GM12864 (cell line): Measurements from ENCODE around the gene LPAR3.
"Not testable (repeated sequence)": the region's sequence is repeated elsewhere in the genome, so short reads cannot be mapped to it uniquely, and the experiment has no call there.

Source experiments
- DNase-seq: peaks from one replicate; pipeline ENCODE4 v3.0.0-alpha.2; 2011; ENCODE audit warnings: low read depth
- H3K4me3 ChIP-seq: 2 replicates; pipeline ENCODE4 v1.5.1; 2011; ENCODE audit warnings: mild to moderate bottlenecking, low read depth, low read length, control low read depth
- TF ChIP-seq, protein P1 (sequence below): IDR thresholded peaks from 2 replicates; pipeline ENCODE4 v1.5.1; 2011; ENCODE audit warnings: low read depth, mild to moderate bottlenecking, moderate library complexity, low read length, control low read depth, inconsistent platforms; ENCODE audit errors: missing control alignments

Gene LPAR3

DNA sequence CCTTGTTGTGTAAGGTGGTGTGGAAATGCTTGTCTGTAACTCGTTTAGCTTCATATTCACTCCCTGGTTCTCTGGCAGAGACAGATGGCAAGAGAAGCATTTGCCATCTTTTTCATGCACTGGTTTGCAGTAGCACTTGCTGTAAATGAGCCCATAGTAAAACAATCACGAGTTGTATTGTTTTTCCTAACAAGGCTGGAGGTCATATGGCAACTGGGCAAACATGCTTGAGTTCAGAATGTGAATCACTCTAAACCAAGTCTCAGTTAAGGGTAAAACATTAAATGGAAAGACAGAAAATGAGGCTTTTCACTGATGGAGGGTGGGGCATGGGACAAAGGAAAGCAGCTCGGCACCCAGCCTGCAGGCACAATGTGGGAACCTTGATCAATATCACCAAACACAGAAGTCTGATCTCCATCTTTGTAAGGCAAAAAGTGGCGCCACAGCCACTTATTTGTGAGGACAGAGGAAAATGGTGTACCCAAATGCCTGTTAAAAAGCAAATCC is 26.5 kb upstream of the LPAR3 start:
- TF ChIP-seq, protein P1, sequence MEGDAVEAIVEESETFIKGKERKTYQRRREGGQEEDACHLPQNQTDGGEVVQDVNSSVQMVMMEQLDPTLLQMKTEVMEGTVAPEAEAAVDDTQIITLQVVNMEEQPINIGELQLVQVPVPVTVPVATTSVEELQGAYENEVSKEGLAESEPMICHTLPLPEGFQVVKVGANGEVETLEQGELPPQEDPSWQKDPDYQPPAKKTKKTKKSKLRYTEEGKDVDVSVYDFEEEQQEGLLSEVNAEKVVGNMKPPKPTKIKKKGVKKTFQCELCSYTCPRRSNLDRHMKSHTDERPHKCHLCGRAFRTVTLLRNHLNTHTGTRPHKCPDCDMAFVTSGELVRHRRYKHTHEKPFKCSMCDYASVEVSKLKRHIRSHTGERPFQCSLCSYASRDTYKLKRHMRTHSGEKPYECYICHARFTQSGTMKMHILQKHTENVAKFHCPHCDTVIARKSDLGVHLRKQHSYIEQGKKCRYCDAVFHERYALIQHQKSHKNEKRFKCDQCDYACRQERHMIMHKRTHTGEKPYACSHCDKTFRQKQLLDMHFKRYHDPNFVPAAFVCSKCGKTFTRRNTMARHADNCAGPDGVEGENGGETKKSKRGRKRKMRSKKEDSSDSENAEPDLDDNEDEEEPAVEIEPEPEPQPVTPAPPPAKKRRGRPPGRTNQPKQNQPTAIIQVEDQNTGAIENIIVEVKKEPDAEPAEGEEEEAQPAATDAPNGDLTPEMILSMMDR: no peak

DNA sequence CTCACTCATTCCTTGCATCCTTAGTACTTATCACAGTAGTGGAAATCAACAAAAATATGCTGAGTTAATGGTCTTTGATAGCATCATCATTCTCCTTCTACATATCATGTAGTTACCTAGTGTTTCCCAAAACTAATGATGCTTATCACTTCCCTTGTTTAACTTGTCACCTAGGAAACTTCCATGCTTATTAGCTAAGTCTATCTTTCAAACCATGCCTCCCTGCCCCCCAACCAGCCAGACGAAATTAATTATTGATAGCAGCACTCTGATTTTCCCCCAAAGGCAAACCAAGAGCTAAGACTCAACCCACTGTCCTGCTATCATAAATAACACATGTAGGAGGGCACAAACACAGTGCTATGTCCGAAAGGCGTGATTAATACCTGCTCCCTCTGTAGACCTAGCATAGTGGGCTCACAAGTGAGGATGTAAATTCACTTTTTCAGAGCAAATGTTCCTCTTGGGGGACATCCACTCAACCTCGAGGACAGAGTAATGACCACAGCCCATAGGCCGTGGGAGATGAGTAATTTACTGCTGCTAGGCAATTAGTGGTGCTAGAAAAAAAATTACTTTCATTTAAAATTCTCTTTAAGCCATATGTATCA is 25.8 kb upstream of the LPAR3 start:
- DNase-seq: no peak
- TF ChIP-seq, protein P1: no peak

More for the DNA sequence above, 26.5 kb upstream of the LPAR3 start:
- no peak for DNase-seq
- no peak overlapping the region for H3K4me3 ChIP-seq

DNA sequence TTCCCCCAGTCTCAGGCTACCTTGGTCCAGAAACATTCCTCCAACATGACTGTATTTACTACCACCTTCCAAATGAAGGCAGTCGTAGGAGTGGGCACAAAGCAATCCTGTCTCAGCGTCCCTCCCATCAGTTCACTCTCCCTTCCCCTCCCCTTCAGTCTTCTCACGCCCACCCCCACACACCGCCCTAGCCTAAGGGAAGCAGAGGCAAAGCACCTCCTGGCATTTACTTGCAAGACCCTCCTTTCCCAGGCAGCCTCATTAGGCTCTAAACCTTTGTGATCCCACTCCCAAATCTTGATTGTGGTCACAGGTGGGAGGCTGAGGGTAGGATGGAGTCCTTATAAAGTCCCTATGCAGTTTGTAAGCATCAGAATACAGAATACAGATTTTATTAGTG is 23.9 kb upstream of the LPAR3 start:
- TF ChIP-seq, protein P1: no peak
- no peak overlapping the region for H3K4me3 ChIP-seq
- DNase-seq: no peak

More for the DNA sequence above, 25.8 kb upstream of the LPAR3 start:
- H3K4me3 ChIP-seq: no peak overlapping the region

DNA sequence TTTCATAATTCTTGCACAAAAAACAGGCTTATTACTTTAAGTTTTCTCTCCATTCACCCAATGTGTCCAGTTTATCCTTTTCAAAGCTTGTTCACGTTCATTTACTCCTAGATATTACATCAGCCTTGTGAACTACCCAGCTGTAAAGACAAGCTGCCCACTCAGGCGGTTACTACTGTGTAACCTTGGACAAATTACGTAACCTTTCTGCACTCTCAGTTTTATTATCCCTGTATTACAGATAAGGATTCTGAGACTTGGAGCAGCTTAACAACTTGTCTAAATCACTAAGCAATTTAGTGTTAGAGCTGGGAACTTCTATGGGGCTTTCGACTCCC is 20.5 kb upstream of the LPAR3 start:
- no peak overlapping the region for H3K4me3 ChIP-seq
- TF ChIP-seq, protein P1: no peak
- no peak for DNase-seq

DNA sequence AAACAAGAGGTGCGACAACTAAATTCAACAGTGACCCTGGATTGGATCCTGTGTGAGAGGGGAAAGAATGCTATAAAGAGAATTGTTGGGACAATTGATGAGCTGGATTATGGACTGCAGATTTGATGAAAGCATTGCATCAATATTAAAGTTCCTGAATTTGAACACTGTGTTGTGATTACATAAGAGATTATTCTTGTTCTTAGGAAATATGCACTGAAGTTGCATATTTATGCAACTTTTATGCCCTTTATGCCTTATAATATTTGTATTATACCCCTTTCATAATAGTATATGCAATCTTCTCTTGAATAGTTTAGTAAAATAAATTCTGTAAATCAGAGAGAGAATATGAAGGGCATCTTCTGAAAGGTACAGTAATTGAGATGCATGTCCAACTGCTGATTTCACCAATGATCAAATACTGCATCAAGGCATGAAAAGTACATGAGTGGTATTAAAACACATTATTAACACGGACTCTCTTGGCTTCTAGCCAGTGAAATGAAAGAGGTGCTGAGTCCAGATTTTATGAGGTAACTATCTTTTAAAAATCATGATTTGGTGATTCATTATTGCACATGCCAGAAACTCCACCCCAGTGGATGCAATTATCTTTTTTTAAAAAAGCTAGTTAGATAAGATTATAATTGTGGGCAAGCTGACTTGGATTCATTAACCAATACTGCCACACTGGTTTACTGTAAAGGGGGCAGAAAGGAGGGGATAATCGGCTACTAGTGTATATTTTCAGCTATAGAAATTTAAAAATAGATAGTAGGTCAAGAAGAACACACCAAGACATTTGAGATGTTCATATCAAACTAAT is 19.9 kb upstream of the LPAR3 start:
- H3K4me3 ChIP-seq: no peak overlapping the region
- TF ChIP-seq, protein P1: no peak
- DNase-seq: no peak

DNA sequence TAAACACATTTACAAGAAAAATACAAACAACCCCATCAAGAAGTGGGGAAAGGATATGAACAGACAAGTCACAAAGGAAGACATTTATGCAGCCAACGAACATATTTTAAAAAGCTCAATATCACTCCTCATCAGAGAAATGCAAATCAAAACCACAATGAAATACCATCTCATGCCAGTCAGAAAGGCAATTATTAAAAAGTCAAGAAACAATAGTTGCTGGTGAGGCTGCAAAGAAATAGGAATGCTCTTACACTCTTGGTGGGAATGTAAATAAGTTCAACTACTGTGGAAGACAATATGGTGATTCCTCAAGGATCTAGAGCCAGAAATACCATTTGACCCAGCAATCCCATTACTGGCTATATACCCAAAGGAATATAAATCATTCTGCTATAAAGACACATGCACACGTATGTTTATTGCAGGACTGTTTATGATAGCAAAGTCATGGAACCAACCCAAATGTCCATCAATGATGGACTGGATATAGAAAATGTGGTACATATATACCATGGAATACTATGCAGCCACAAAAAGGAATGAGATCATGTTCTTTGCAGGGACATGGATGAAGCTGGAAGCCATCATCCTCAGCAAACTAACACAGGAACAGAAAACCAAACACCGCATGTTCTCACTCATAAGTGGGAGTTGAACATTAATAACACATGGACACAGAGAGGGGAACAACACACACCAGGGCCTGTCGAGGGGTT is 15.9 kb upstream of the LPAR3 start:
- not testable (repeated sequence) for H3K4me3 ChIP-seq

More for the DNA sequence above, 15.9 kb upstream of the LPAR3 start:
- DNase-seq: not testable (repeated sequence)
